ENCODE measurements around the gene GABRA5. TPM values are rescaled to one million over a fixed set of nuclear protein-coding genes. Genes with fewer than 3 reads are reported as not detected.

GABRA5 gene
- total RNA-seq, 1 donor from 2014 or later = 0.54 TPM

GRCh38 chr15:26937134-26937533 is 70.3 kb downstream of the GABRA5 start:
- Mint-ChIP-seq H3K36me3 (ENCODE audit: low read depth) (no peaks in the 10 kb centered on the region), H3K9me3 (no peaks in the 10 kb centered on the region), H3K27ac (ENCODE audit: unreplicated experiment) (no peak overlapping the region), H3K27me3 (ENCODE audit: low read depth) (no peaks in the 10 kb centered on the region), H3K4me1 (no peaks in the 10 kb centered on the region), H3K4me3 (no peak overlapping the region)
- no peak for TF ChIP-seq CTCF (conservative IDR thresholded peaks at IDR 0.05)
- DNase-seq (ENCODE audit: low read depth, low spot score) = no peak

GRCh38 chr15:26939398-26939797 is 72.5 kb downstream of the GABRA5 start:
- Mint-ChIP-seq H3K4me3 (no peak overlapping the region), H3K27me3 (ENCODE audit: low read depth) (no peaks in the 10 kb centered on the region), H3K36me3 (ENCODE audit: low read depth) (no peaks in the 10 kb centered on the region), H3K9me3 (no peaks in the 10 kb centered on the region), H3K4me1 (no peaks in the 10 kb centered on the region), H3K27ac (ENCODE audit: unreplicated experiment) (no peak overlapping the region)
- TF ChIP-seq CTCF (conservative IDR thresholded peaks at IDR 0.05) = no peak
- no peak for DNase-seq (ENCODE audit: low read depth, low spot score)

- Mint-ChIP-seq H3K9me3 (no peaks in the 10 kb centered on the region), H3K4me3 (no peak overlapping the region), H3K27me3 (ENCODE audit: low read depth) (no peaks in the 10 kb centered on the region), H3K36me3 (ENCODE audit: low read depth) (no peaks in the 10 kb centered on the region), H3K4me1 (no peaks in the 10 kb centered on the region), H3K27ac (ENCODE audit: unreplicated experiment) (no peak overlapping the region)
- no peak for TF ChIP-seq CTCF (conservative IDR thresholded peaks at IDR 0.05)
- DNase-seq (ENCODE audit: low read depth, low spot score) = no peak
Observed at GRCh38 chr15:26941489-26941888, 74.6 kb downstream of the GABRA5 start.

- Mint-ChIP-seq H3K36me3 (ENCODE audit: low read depth) (no peaks in the 10 kb centered on the region), H3K27ac (ENCODE audit: unreplicated experiment) (no peak overlapping the region), H3K27me3 (ENCODE audit: low read depth) (no peaks in the 10 kb centered on the region), H3K4me3 (no peak overlapping the region), H3K4me1 (no peaks in the 10 kb centered on the region), H3K9me3 (no peaks in the 10 kb centered on the region)
- no peak for TF ChIP-seq CTCF (conservative IDR thresholded peaks at IDR 0.05)
- no peak for DNase-seq (ENCODE audit: low read depth, low spot score)
Observed at GRCh38 chr15:26943866-26944265, 77.0 kb downstream of the GABRA5 start.

GRCh38 chr15:26945046-26945445 is 78.2 kb downstream of the GABRA5 start:
- no peaks in the 10 kb centered on the region for H3K4me1 Mint-ChIP-seq
- TF ChIP-seq CTCF (conservative IDR thresholded peaks at IDR 0.05) = no peak
- no peak overlapping the region for H3K4me3 Mint-ChIP-seq
- no peaks in the 10 kb centered on the region for H3K9me3 Mint-ChIP-seq
- no peak overlapping the region for H3K27ac Mint-ChIP-seq (ENCODE audit: unreplicated experiment)
- H3K27me3 Mint-ChIP-seq (ENCODE audit: low read depth) = no peaks in the 10 kb centered on the region
- no peaks in the 10 kb centered on the region for H3K36me3 Mint-ChIP-seq (ENCODE audit: low read depth)
- DNase-seq (ENCODE audit: low read depth, low spot score) = no peak

GRCh38 chr15:26950001-26950400 is 83.1 kb downstream of the GABRA5 start:
- TF ChIP-seq CTCF (conservative IDR thresholded peaks at IDR 0.05) = no peak
- Mint-ChIP-seq H3K4me3 (no peak overlapping the region), H3K27me3 (ENCODE audit: low read depth) (no peaks in the 10 kb centered on the region), H3K9me3 (peaks cover 14% of the 10 kb centered on the region), H3K36me3 (ENCODE audit: low read depth) (peaks cover 2% of the 10 kb centered on the region), H3K4me1 (no peaks in the 10 kb centered on the region), H3K27ac (ENCODE audit: unreplicated experiment) (no peak overlapping the region)
- DNase-seq (ENCODE audit: low read depth, low spot score) = no peak

All from neural crest cell (in vitro differentiated cells).